Astrocyte (in vitro differentiated cells and primary cell): ENCODE measurements around the gene TRANK1. TPM values are rescaled to one million over a fixed set of nuclear protein-coding genes. Genes with fewer than 3 reads are reported as not detected.

Experiments
- DNase-seq: peaks from one replicate; pipeline ENCODE4 v3.0.0-alpha.2; 2010; ENCODE audit warnings: low read depth
- FAIRE-seq: peaks from 2 replicates; lab custom pipeline; 2011; peaks lifted over from hg19 to GRCh38; lab: Jason Lieb, UNC
- H2AFZ ChIP-seq: 2 replicates; pipeline ENCODE4 v1.6.0; 2012; ENCODE audit warnings: low read depth, low read length, inconsistent platforms
- H3K27ac ChIP-seq: 2 replicates; pipeline ENCODE4 v1.5.1; 2011; ENCODE audit warnings: low read depth, low read length, inconsistent platforms
- H3K27me3 ChIP-seq: 2 replicates; pipeline ENCODE4 v1.6.0; 2011; ENCODE audit warnings: low read length, inconsistent platforms; ENCODE audit not compliant: insufficient read depth
- H3K36me3 ChIP-seq: 2 replicates; pipeline ENCODE4 v1.5.1; 2011; ENCODE audit warnings: low read length, inconsistent platforms; ENCODE audit not compliant: insufficient read depth
- H3K4me1 ChIP-seq: 2 replicates; pipeline ENCODE4 v1.5.1; 2011; ENCODE audit warnings: low read length, inconsistent platforms; ENCODE audit not compliant: insufficient read depth
- H3K4me2 ChIP-seq: 2 replicates; pipeline ENCODE4 v1.6.0; 2012; ENCODE audit warnings: low read length, inconsistent platforms
- H3K4me3 ChIP-seq: 2 replicates; pipeline ENCODE4 v1.5.1; 2011; ENCODE audit warnings: low read depth, mild to moderate bottlenecking, low read length, inconsistent platforms; ENCODE audit not compliant: insufficient read depth
- H3K79me2 ChIP-seq: 2 replicates; pipeline ENCODE4 v1.6.0; 2012; ENCODE audit warnings: mild to moderate bottlenecking, low read length, inconsistent platforms; ENCODE audit not compliant: insufficient read depth
- H3K9ac ChIP-seq: 2 replicates; pipeline ENCODE4 v1.6.0; 2012; ENCODE audit warnings: mild to moderate bottlenecking, low read length, inconsistent platforms
- H3K9me3 ChIP-seq: 2 replicates; pipeline ENCODE4 v1.5.1; 2012; ENCODE audit warnings: low read depth, mild to moderate bottlenecking, low read length, inconsistent platforms; ENCODE audit not compliant: insufficient read depth
- H4K20me1 ChIP-seq: 2 replicates; pipeline ENCODE4 v1.6.0; 2012; ENCODE audit warnings: low read length, inconsistent platforms; ENCODE audit not compliant: insufficient read depth
- H3K27ac Mint-ChIP-seq: one replicate; pipeline ENCODE4 v1.8.0; 2021; ENCODE audit warnings: mild to moderate bottlenecking, mixed read lengths; ENCODE audit not compliant: unreplicated experiment
- H3K27me3 Mint-ChIP-seq: one replicate; pipeline ENCODE4 v1.8.0; 2021; ENCODE audit warnings: low read depth, mixed read lengths; ENCODE audit not compliant: unreplicated experiment
- H3K36me3 Mint-ChIP-seq: one replicate; pipeline ENCODE4 v1.8.0; 2021; ENCODE audit warnings: low read depth, mixed read lengths; ENCODE audit not compliant: unreplicated experiment
- H3K4me1 Mint-ChIP-seq: one replicate; pipeline ENCODE4 v1.8.0; 2021; ENCODE audit warnings: low read depth, mixed read lengths; ENCODE audit not compliant: unreplicated experiment
- H3K4me3 Mint-ChIP-seq: one replicate; pipeline ENCODE4 v1.8.0; 2021; ENCODE audit warnings: mild to moderate bottlenecking, moderate library complexity, mixed read lengths; ENCODE audit not compliant: unreplicated experiment
- H3K9me3 Mint-ChIP-seq: one replicate; pipeline ENCODE4 v1.8.0; 2021; ENCODE audit warnings: mild to moderate bottlenecking, mixed read lengths; ENCODE audit not compliant: unreplicated experiment
- CTCF ChIP-seq: IDR thresholded peaks from 2 replicates; pipeline ENCODE4 v1.5.1; 2011; ENCODE audit warnings: low read depth, mild to moderate bottlenecking, inconsistent platforms, low read length, moderate library complexity; ENCODE audit not compliant: insufficient read depth
- EZH2 ChIP-seq: IDR thresholded peaks from 2 replicates; pipeline ENCODE4 v1.6.1; 2012; ENCODE audit warnings: mild to moderate bottlenecking, low read length, inconsistent platforms; ENCODE audit not compliant: insufficient read depth
- total RNA-seq: library from RNA; stranded (reverse); gene quantifications from 2 replicates; pipeline ENCODE4 v1.2.1, GENCODE V29; 2021

The TRANK1 gene
- total RNA-seq, 1 donor from 2014 or later = 5.6 TPM

- H3K27me3 ChIP-seq = peaks cover 6% of the 10 kb centered on the region
- no peak for DNase-seq
- H3K9ac ChIP-seq = no peak overlapping the region
- H4K20me1 ChIP-seq = no peaks in the 10 kb centered on the region
- FAIRE-seq = no peak
- no peaks in the 10 kb centered on the region for H3K9me3 ChIP-seq
- no peak overlapping the region for H3K27ac Mint-ChIP-seq
- no peaks in the 10 kb centered on the region for H3K36me3 ChIP-seq
- H3K4me3 ChIP-seq = no peak overlapping the region
- H3K4me1 Mint-ChIP-seq = peaks cover 6% of the 10 kb centered on the region
- no peak overlapping the region for H3K4me2 ChIP-seq
- H3K4me1 ChIP-seq = no peaks in the 10 kb centered on the region
- H3K4me3 Mint-ChIP-seq = no peak overlapping the region
- TF ChIP-seq CTCF (no peak), EZH2 (no peak)
- no peak overlapping the region for H3K27ac ChIP-seq
- peaks cover 2% of the 10 kb centered on the region for H3K9me3 Mint-ChIP-seq
- H3K79me2 ChIP-seq = no peaks in the 10 kb centered on the region
- no peaks in the 10 kb centered on the region for H3K36me3 Mint-ChIP-seq
- H3K27me3 Mint-ChIP-seq = peaks cover 10% of the 10 kb centered on the region
- no peak overlapping the region for H2AFZ ChIP-seq
These were observed 149.2 kb downstream of the TRANK1 start for GRCh38 chr3:36795622-36796021.

GRCh38 chr3:36792342-36792741 is 152.5 kb downstream of the TRANK1 start:
- H3K27me3 ChIP-seq = peaks cover 10% of the 10 kb centered on the region
- H3K4me1 ChIP-seq = no peaks in the 10 kb centered on the region
- no peaks in the 10 kb centered on the region for H4K20me1 ChIP-seq
- TF ChIP-seq CTCF (peak; percentile 19), EZH2 (no peak)
- H3K9ac ChIP-seq = no peak overlapping the region
- Mint-ChIP-seq H3K4me3 (no peak overlapping the region), H3K9me3 (peaks cover 5% of the 10 kb centered on the region), H3K27ac (no peak overlapping the region), H3K4me1 (peaks cover 6% of the 10 kb centered on the region), H3K36me3 (no peaks in the 10 kb centered on the region), H3K27me3 (peaks cover 25% of the 10 kb centered on the region)
- no peak overlapping the region for H3K4me2 ChIP-seq
- H2AFZ ChIP-seq = no peak overlapping the region
- peak; percentile 6 for DNase-seq
- no peak for FAIRE-seq
- H3K9me3 ChIP-seq = no peaks in the 10 kb centered on the region
- no peak overlapping the region for H3K27ac ChIP-seq
- H3K4me3 ChIP-seq = no peak overlapping the region
- H3K36me3 ChIP-seq = no peaks in the 10 kb centered on the region
- no peaks in the 10 kb centered on the region for H3K79me2 ChIP-seq

GRCh38 chr3:36790765-36791164 is 154.1 kb downstream of the TRANK1 start:
- no peak overlapping the region for H3K4me3 Mint-ChIP-seq
- no peaks in the 10 kb centered on the region for H3K36me3 ChIP-seq
- no peaks in the 10 kb centered on the region for H3K4me1 ChIP-seq
- no peaks in the 10 kb centered on the region for H3K36me3 Mint-ChIP-seq
- H3K27ac Mint-ChIP-seq = no peak overlapping the region
- H3K27ac ChIP-seq = no peak overlapping the region
- no peak overlapping the region for H2AFZ ChIP-seq
- H4K20me1 ChIP-seq = no peaks in the 10 kb centered on the region
- peaks cover 12% of the 10 kb centered on the region for H3K27me3 ChIP-seq
- peaks cover 25% of the 10 kb centered on the region for H3K27me3 Mint-ChIP-seq
- no peaks in the 10 kb centered on the region for H3K4me1 Mint-ChIP-seq
- no peak overlapping the region for H3K4me2 ChIP-seq
- DNase-seq (no peak), FAIRE-seq (no peak)
- no peak overlapping the region for H3K4me3 ChIP-seq
- no peaks in the 10 kb centered on the region for H3K9me3 ChIP-seq
- TF ChIP-seq EZH2 (no peak), CTCF (no peak)
- H3K9ac ChIP-seq = no peak overlapping the region
- no peaks in the 10 kb centered on the region for H3K79me2 ChIP-seq
- peaks cover 7% of the 10 kb centered on the region for H3K9me3 Mint-ChIP-seq
